ENCODE data around the gene NEMP2. TPM values are rescaled to one million over a fixed set of nuclear protein-coding genes. Genes with fewer than 3 reads are reported as not detected.

NEMP2 gene
- total and polyA plus RNA-seq, 2 donors from 2014 or later: 2.3 to 5.2 TPM

- intact Hi-C loops (cut with DNase I): no loop called here
- no peak for DNase-seq
- Histone ChIP-seq H3K27ac (ENCODE audit: low read depth in 2 of 2, low read length in 2 of 2) (no peak overlapping the region), H3K4me1 (ENCODE audit: control insufficient read depth in 2 of 3, insufficient read depth in 2 of 3, low read depth in 1 of 3, low read length in 3 of 3) (peaks cover 0 to 4% (median 0%) of the 10 kb centered on the region in 3 donors), H3K9me3 (ENCODE audit: control insufficient read depth in 2 of 3, insufficient read depth in 1 of 3, low read length in 3 of 3) (no peaks in the 10 kb centered on the region), H3K4me3 (ENCODE audit: low read length in 3 of 3) (no peak overlapping the region), H3K27me3 (ENCODE audit: control insufficient read depth, insufficient read depth, low read length) (no peaks in the 10 kb centered on the region), H3K36me3 (ENCODE audit: control insufficient read depth in 2 of 3, insufficient read depth in 3 of 3, low read length in 3 of 3) (peaks cover 0 to 6% (median 3%) of the 10 kb centered on the region in 3 donors), H3K9ac (ENCODE audit: low read length in 3 of 3) (no peak overlapping the region)
- FAIRE-seq: no peak
- TF ChIP-seq, protein P1, sequence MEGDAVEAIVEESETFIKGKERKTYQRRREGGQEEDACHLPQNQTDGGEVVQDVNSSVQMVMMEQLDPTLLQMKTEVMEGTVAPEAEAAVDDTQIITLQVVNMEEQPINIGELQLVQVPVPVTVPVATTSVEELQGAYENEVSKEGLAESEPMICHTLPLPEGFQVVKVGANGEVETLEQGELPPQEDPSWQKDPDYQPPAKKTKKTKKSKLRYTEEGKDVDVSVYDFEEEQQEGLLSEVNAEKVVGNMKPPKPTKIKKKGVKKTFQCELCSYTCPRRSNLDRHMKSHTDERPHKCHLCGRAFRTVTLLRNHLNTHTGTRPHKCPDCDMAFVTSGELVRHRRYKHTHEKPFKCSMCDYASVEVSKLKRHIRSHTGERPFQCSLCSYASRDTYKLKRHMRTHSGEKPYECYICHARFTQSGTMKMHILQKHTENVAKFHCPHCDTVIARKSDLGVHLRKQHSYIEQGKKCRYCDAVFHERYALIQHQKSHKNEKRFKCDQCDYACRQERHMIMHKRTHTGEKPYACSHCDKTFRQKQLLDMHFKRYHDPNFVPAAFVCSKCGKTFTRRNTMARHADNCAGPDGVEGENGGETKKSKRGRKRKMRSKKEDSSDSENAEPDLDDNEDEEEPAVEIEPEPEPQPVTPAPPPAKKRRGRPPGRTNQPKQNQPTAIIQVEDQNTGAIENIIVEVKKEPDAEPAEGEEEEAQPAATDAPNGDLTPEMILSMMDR (IDR thresholded peaks at IDR 0.05; ENCODE audit: borderline replicate concordance, extremely low read depth, insufficient read depth): no peak
Observed at GRCh38 chr2:190503088-190503487, 31.4 kb downstream of the NEMP2 start.

DNA sequence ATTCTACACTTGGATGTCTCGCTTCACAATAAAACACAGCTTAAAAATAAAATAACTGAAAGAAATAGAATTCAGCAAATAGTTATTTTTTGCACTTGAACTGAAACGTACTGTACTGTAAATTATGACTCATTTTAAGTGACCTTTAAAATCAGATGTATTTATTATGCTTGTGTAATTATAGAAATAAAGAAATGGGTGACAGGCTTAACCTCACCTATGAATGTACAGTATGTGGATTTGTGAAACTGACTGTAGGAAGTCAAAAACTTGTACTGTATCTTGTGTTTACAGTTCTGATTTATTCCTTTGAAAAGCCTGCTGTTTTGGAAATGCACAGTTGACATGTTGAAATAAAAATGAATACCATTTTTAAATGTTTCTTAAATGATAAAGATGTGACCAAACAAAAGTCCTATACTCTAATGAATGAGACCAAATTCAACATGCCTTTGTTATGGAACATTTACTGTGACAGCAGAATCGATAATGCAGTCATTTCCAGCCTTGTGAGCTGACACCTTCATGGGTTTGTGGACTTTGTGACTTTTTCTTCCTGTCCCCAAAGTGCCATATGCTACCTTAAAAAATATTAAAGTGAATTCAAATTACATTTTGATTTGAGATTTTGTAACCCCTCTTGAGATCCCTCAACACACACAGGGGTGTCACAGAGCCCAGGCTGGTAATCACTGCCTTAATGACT lies 32.7 kb downstream of the NEMP2 start:
- Histone ChIP-seq H3K4me1 (ENCODE audit: control insufficient read depth in 2 of 3, insufficient read depth in 2 of 3, low read depth in 1 of 3, low read length in 3 of 3) (peaks cover 0 to 3% (median 0%) of the 10 kb centered on the region in 3 donors), H3K36me3 (ENCODE audit: control insufficient read depth in 2 of 3, insufficient read depth in 3 of 3, low read length in 3 of 3) (peaks cover 0 to 6% (median 3%) of the 10 kb centered on the region in 3 donors), H3K27ac (ENCODE audit: low read depth in 2 of 2, low read length in 2 of 2) (no peak overlapping the region), H3K4me3 (ENCODE audit: low read length in 3 of 3) (no peak overlapping the region), H3K27me3 (ENCODE audit: control insufficient read depth, insufficient read depth, low read length) (no peaks in the 10 kb centered on the region), H3K9me3 (ENCODE audit: control insufficient read depth in 2 of 3, insufficient read depth in 1 of 3, low read length in 3 of 3) (no peaks in the 10 kb centered on the region), H3K9ac (ENCODE audit: low read length in 3 of 3) (no peak overlapping the region)
- intact Hi-C loops (cut with DNase I): no loop called here
- FAIRE-seq (no peak), DNase-seq (no peak)
- TF ChIP-seq, protein P1 (IDR thresholded peaks at IDR 0.05; ENCODE audit: borderline replicate concordance, extremely low read depth, insufficient read depth): no peak

DNA sequence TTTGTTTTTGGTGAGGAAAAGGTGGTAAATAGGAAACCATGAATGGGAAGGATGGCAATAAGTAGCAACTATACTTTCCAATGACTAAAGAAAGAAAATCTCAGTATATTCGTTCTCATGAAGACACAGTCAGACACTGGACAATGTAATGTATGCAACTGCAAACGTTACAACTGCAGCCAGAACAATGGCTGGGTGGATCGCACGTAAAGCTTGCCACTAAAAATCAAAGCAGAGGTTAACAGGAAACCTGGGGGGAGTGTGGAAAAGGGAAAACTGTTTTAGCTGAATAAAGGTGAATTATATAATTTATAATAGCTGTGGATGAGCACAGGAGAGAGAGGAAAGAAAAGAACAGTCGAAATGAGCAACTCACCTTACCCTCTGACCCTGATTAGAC lies 33.3 kb downstream of the NEMP2 start:
- FAIRE-seq: no peak
- Histone ChIP-seq H3K27ac (ENCODE audit: low read depth in 2 of 2, low read length in 2 of 2) (no peak overlapping the region), H3K4me3 (ENCODE audit: low read length in 3 of 3) (no peak overlapping the region), H3K4me1 (ENCODE audit: control insufficient read depth in 2 of 3, insufficient read depth in 2 of 3, low read depth in 1 of 3, low read length in 3 of 3) (no peaks in the 10 kb centered on the region), H3K36me3 (ENCODE audit: control insufficient read depth in 2 of 3, insufficient read depth in 3 of 3, low read length in 3 of 3) (peaks cover 0 to 6% (median 3%) of the 10 kb centered on the region in 3 donors), H3K27me3 (ENCODE audit: control insufficient read depth, insufficient read depth, low read length) (no peaks in the 10 kb centered on the region), H3K9me3 (ENCODE audit: control insufficient read depth in 2 of 3, insufficient read depth in 1 of 3, low read length in 3 of 3) (no peaks in the 10 kb centered on the region), H3K9ac (ENCODE audit: low read length in 3 of 3) (no peak overlapping the region)
- TF ChIP-seq, protein P1 (IDR thresholded peaks at IDR 0.05; ENCODE audit: borderline replicate concordance, extremely low read depth, insufficient read depth): no peak
- intact Hi-C loops (cut with DNase I): no loop called here
- DNase-seq: no peak

Measured in kidney (tissue), 14 donors.